A549 (cell line): ENCODE measurements around the gene MVB12B. TPM values are rescaled to one million over a fixed set of nuclear protein-coding genes. Genes with fewer than 3 reads are reported as not detected.

Source experiments
- ATAC-seq, 2 experiments: fragments of 200-7000 bp in 1 of 2; fragments of >200 bp in 1 of 2; cut with Nextera tagmentation in 1 of 2; cut with Tn5 transposase in 1 of 2; 3 replicates each; pipeline versions ENCODE4 v1.8.0 to v1.9.1; 2018 to 2020; ENCODE audit warnings: mild to moderate bottlenecking in 1 of 2, moderate library complexity in 1 of 2
- CTCF ChIA-PET: fragments of 300-600 bp; sonication (Branson Sonifier 250); formaldehyde crosslinking; extraction: SDS; loops from one replicate; lab custom pipeline; 2021; ENCODE audit warnings: antibody characterized with exemption, inconsistent platforms; lab: Yijun Ruan, JAX
- POLR2A ChIA-PET: fragments of 350-600 bp; formaldehyde crosslinking; extraction: SDS; loops from one replicate; lab custom pipeline; 2021; ENCODE audit warnings: antibody characterized with exemption, inconsistent platforms; lab: Yijun Ruan, JAX
- DNase-seq, 2 experiments: peaks; one replicate each; pipeline versions ENCODE4 v3.0.0 to v3.0.0-alpha.2; 2011 to 2016; ENCODE audit warnings: low read depth in 1 of 2, low spot score in 1 of 2
- FAIRE-seq: peaks from 2 replicates; lab custom pipeline; 2011; peaks lifted over from hg19 to GRCh38; lab: Jason Lieb, UNC
- H3K27ac ChIP-seq, 2 experiments: fragments of >200 bp; sonication (Bioruptor Twin); formaldehyde crosslinking; 3 replicates each; pipeline ENCODE4 v1.5.1; 2016 to 2017
- H3K4me1 ChIP-seq: fragments of >200 bp; sonication (Bioruptor Twin); formaldehyde crosslinking; 3 replicates; pipeline ENCODE4 v1.6.1; 2016
- H3K4me2 ChIP-seq: fragments of >200 bp; sonication (Bioruptor Twin); formaldehyde crosslinking; 3 replicates; pipeline ENCODE4 v1.6.1; 2016
- H3K4me3 ChIP-seq: fragments of >200 bp; sonication (Bioruptor Twin); formaldehyde crosslinking; 3 replicates; pipeline ENCODE4 v1.5.1; 2016
- H3K9me3 ChIP-seq: fragments of >200 bp; sonication (Bioruptor Twin); formaldehyde crosslinking; 3 replicates; pipeline ENCODE4 v1.6.1; 2016
- CBX2 ChIP-seq: fragments of 200-600 bp; sonication (generic); IDR thresholded peaks from 2 replicates; pipeline ENCODE4 v1.6.1; 2016; ENCODE audit warnings: low read depth, mild to moderate bottlenecking, borderline replicate concordance
- CBX8 ChIP-seq: fragments of 200-600 bp; sonication (generic); IDR thresholded peaks from 2 replicates; pipeline ENCODE4 v1.6.1; 2016
- CHD4 ChIP-seq: fragments of 200-600 bp; sonication (generic); IDR thresholded peaks from 2 replicates; pipeline ENCODE4 v1.6.1; 2016; ENCODE audit warnings: antibody characterized with exemption, mild to moderate bottlenecking, borderline replicate concordance
- EHF ChIP-seq: fragments of 250-450 bp; sonication (Bioruptor Pico); IDR thresholded peaks from 2 replicates; pipeline ENCODE4 v1.5.0; 2020; ENCODE audit warnings: mild to moderate bottlenecking
- HDAC2 ChIP-seq: fragments of 200-600 bp; sonication (generic); IDR thresholded peaks from 2 replicates; pipeline ENCODE4 v1.6.1; 2016
- HEYL ChIP-seq: fragments of 250-450 bp; sonication (Bioruptor Pico); IDR thresholded peaks from 2 replicates; pipeline ENCODE4 v1.8.0; 2021; ENCODE audit warnings: mild to moderate bottlenecking, moderate library complexity
- HOXB13 ChIP-seq: fragments of 250-450 bp; sonication (Bioruptor Pico); IDR thresholded peaks from 2 replicates; pipeline ENCODE4 v1.5.0; 2020; ENCODE audit warnings: low read depth, mild to moderate bottlenecking, moderate library complexity
- JUN ChIP-seq, 2 experiments: fragments of >200 bp; sonication (Bioruptor Twin); formaldehyde crosslinking; IDR thresholded peaks; 2 replicates in 1 of 2; 3 replicates in 1 of 2; pipeline ENCODE4 v1.6.1; 2016 to 2017
- JUNB ChIP-seq: fragments of >200 bp; sonication (Bioruptor Twin); formaldehyde crosslinking; IDR thresholded peaks from 2 replicates; pipeline ENCODE4 v1.6.1; 2016
- MAFK ChIP-seq: fragments of 450-650 bp; IDR thresholded peaks from 2 replicates; pipeline ENCODE4 v1.6.1; 2014; ENCODE audit not compliant: partially characterized antibody
- MAX ChIP-seq: IDR thresholded peaks from 2 replicates; pipeline ENCODE4 v1.6.1; 2012
- NFE2L2 ChIP-seq: fragments of 150-350 bp; conservative IDR thresholded peaks from 2 replicates; pipeline ENCODE4 v1.6.1; 2014; ENCODE audit warnings: low read length
- RAD21 ChIP-seq, 2 experiments: fragments of >200 bp in 1 of 2; sonication (Bioruptor Twin) in 1 of 2; formaldehyde crosslinking in 1 of 2; IDR thresholded peaks in 1 of 2; conservative IDR thresholded peaks in 1 of 2; 2 replicates in 1 of 2; 3 replicates in 1 of 2; pipeline ENCODE4 v1.6.1; 2012 to 2018; ENCODE audit warnings: inconsistent platforms in 1 of 2
- RARB ChIP-seq: fragments of 250-450 bp; sonication (Bioruptor Pico); IDR thresholded peaks from 2 replicates; pipeline ENCODE4 v1.8.0; 2021; ENCODE audit warnings: mild to moderate bottlenecking, moderate library complexity
- RFX5 ChIP-seq: fragments of 450-650 bp; IDR thresholded peaks from 2 replicates; pipeline ENCODE4 v1.7.1; 2014; ENCODE audit warnings: antibody characterized with exemption, mild to moderate bottlenecking, moderate library complexity
- RNF2 ChIP-seq: fragments of 200-600 bp; sonication (generic); IDR thresholded peaks from 2 replicates; pipeline ENCODE4 v1.6.1; 2016; ENCODE audit warnings: low read depth, mild to moderate bottlenecking, antibody characterized with exemption, moderate library complexity, borderline replicate concordance
- TP53 ChIP-seq: fragments of 250-450 bp; sonication (Bioruptor Pico); IDR thresholded peaks from 2 replicates; pipeline ENCODE4 v1.5.0; 2021; ENCODE audit warnings: mild to moderate bottlenecking, moderate library complexity
- ZC3H11A ChIP-seq: fragments of 450-650 bp; IDR thresholded peaks from 2 replicates; pipeline ENCODE4 v1.6.1; 2014; ENCODE audit warnings: antibody characterized with exemption, mild to moderate bottlenecking
- ZFP36 ChIP-seq: fragments of 450-650 bp; IDR thresholded peaks from 2 replicates; pipeline ENCODE4 v1.6.1; 2014; ENCODE audit warnings: borderline replicate concordance; ENCODE audit not compliant: partially characterized antibody
- ZNF302 ChIP-seq: fragments of 250-450 bp; sonication (Bioruptor Pico); IDR thresholded peaks from 2 replicates; pipeline ENCODE4 v1.9.0; 2021; ENCODE audit warnings: inconsistent platforms, mild to moderate bottlenecking, moderate library complexity
- ZSCAN20 ChIP-seq: fragments of 250-450 bp; sonication (Bioruptor Pico); IDR thresholded peaks from 2 replicates; pipeline ENCODE4 v1.8.0; 2022; ENCODE audit warnings: mild to moderate bottlenecking, moderate library complexity
- WGBS: methylation state at CpG from one replicate; pipeline ENCODE4 v1.1.6; 2017; ENCODE audit errors: missing lambda C conversion rate; 5-methylcytosine and 5-hydroxymethylcytosine counted together
- polyA plus RNA-seq, 4 experiments: library from polyadenylated mRNA; depleted of rRNA in 3 of 4; stranded (reverse); fragments of >200 nt; fragmentation: RNase III in 1 of 4; extraction: RNeasy Plus Mini Kit Qiagen cat#74134 plus additional on column Dnase treatment in 1 of 4; gene quantifications; 2 replicates in 3 of 4; 3 replicates in 1 of 4; pipeline ENCODE4 v1.2.3, GENCODE V29; 2011 to 2017
- TF ChIP-seq, protein P1 (sequence below): fragments of >200 bp; sonication (Bioruptor Twin); formaldehyde crosslinking; IDR thresholded peaks from 3 replicates; pipeline ENCODE4 v1.6.1; 2016

The MVB12B gene
- polyA plus RNA-seq, 2 of the 4 experiments (the other 2 are of a cell fraction): 4.6 to 5.9 TPM

GRCh38 chr9:126491568-126491879, 164.9 kb downstream of the MVB12B start:
- Histone ChIP-seq H3K4me3 (no peak overlapping the region), H3K4me1 (no peaks in the 10 kb centered on the region), H3K4me2 (no peak overlapping the region), H3K9me3 (no peaks in the 10 kb centered on the region), H3K27ac (no peak overlapping the region)
- DNase-seq (no peak), FAIRE-seq (no peak), ATAC-seq (no peak)
- WGBS: 61% methylated on average over 3 of the region's 3 CpGs
- CTCF ChIA-PET: interaction anchor here (0.6 to 8.3 kb wide), 86 partner anchors 9 to 1089 kb away, joined by 3 to 84 read pairs (median 4); no protein-coding TSS in a partner anchor
- TF ChIP-seq MAFK (no peak), EHF (CRISPR knock-in tag) (no peak), RAD21 (conservative IDR thresholded peaks at IDR 0.05 in 1 of 2, IDR thresholded peaks at IDR 0.05 in 1 of 2) (no peak), JUN (IDR thresholded peaks at IDR 0.05) (no peak), ZNF302 (CRISPR knock-in tag) (no peak)
- TF ChIP-seq, protein P1, sequence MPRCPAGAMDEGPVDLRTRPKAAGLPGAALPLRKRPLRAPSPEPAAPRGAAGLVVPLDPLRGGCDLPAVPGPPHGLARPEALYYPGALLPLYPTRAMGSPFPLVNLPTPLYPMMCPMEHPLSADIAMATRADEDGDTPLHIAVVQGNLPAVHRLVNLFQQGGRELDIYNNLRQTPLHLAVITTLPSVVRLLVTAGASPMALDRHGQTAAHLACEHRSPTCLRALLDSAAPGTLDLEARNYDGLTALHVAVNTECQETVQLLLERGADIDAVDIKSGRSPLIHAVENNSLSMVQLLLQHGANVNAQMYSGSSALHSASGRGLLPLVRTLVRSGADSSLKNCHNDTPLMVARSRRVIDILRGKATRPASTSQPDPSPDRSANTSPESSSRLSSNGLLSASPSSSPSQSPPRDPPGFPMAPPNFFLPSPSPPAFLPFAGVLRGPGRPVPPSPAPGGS: no peak
- POLR2A ChIA-PET: no interaction called here

DNA sequence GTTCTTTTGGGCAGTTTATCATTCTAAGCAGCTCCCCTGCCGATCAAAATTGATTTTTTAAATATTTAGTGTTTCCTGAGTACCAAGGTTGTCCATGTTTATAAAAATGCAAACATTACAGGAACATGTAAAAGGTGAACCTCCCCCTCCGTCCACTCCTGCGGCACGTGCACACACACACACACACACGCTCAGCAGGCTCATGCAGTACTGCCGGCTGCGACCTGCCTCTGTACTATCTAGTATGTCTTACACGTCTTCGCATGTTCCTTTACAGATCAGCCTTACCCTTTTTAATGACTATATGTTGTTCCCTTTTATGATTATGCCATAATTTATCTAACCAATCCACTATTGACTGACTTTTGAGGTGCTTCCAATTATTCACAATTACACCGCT, 165.3 kb downstream of the MVB12B start:
- ChIA-PET POLR2A (no interaction called here), CTCF (interaction anchor here (0.6 to 8.3 kb wide), 78 partner anchors 9 to 1085 kb away, joined by 3 to 84 read pairs (median 4); no protein-coding TSS in a partner anchor)
- ATAC-seq (no peak), DNase-seq (no peak), FAIRE-seq (no peak)
- Histone ChIP-seq H3K27ac (no peak overlapping the region), H3K4me3 (no peak overlapping the region), H3K4me1 (no peaks in the 10 kb centered on the region), H3K9me3 (no peaks in the 10 kb centered on the region), H3K4me2 (no peak overlapping the region)
- no peak for TF ChIP-seq HDAC2
- no peak for TF ChIP-seq ZSCAN20 (CRISPR knock-in tag)
- TF ChIP-seq EHF (CRISPR knock-in tag): no peak
- WGBS: 79% methylated on average over 10 of the region's 10 CpGs

DNA sequence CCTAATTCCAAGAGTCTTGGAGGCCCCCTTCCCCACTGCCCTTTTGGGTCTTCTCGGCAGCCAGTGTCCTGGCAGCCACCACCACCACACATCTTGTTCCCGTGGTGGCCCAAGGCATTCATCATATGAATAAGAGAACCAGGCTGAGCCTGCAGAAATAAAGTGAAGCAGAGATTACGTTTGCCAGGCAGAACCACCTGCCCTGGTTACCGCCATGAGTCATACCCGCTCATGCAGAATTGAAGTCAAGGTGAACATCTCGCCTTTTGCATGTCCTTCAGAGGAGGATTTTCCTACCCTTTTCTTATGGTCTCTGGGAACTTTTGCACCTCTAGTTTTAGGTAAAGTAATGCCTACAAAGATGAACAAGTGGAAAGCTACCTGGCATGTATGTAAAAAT, 167.6 kb downstream of the MVB12B start:
- Histone ChIP-seq H3K4me2 (no peak overlapping the region), H3K9me3 (no peaks in the 10 kb centered on the region), H3K4me3 (no peak overlapping the region), H3K27ac (no peak overlapping the region), H3K4me1 (no peaks in the 10 kb centered on the region)
- ChIA-PET POLR2A (no interaction called here), CTCF (interaction anchor here (1.0 to 6.6 kb wide), 6 partner anchors 12 to 1086 kb away, joined by 3 to 62 read pairs (median 6); no protein-coding TSS in a partner anchor)
- DNase-seq (no peak), FAIRE-seq (no peak), ATAC-seq (no peak)
- 87% methylated on average over 6 of the region's 6 CpGs for whole genome bisulfite sequencing
- TF ChIP-seq ZC3H11A (no peak), CBX2 (no peak), RFX5 (no peak), CBX8 (no peak), ZNF302 (CRISPR knock-in tag) (no peak), HEYL (CRISPR knock-in tag) (no peak), RARB (no peak), NFE2L2 (no peak), JUN (IDR thresholded peaks at IDR 0.05) (no peak), ZFP36 (no peak), TP53 (CRISPR knock-in tag) (no peak), JUNB (no peak), HOXB13 (CRISPR knock-in tag) (no peak), CHD4 (no peak), RNF2 (no peak), MAX (no peak)
